HG03378 (cell line): ENCODE data around the gene ZNF444.
"Not testable (repeated sequence)": the region's sequence is repeated elsewhere in the genome, so short reads cannot be mapped to it uniquely, and the experiment has no call there.

Source experiments
- ATAC-seq: cut with Tn5 transposase; IDR thresholded peaks from one replicate; pipeline ENCODE4 v1.9.1; 2021; ENCODE audit warnings: mild to moderate bottlenecking, moderate library complexity; ENCODE audit not compliant: unreplicated experiment

ZNF444 gene

DNA sequence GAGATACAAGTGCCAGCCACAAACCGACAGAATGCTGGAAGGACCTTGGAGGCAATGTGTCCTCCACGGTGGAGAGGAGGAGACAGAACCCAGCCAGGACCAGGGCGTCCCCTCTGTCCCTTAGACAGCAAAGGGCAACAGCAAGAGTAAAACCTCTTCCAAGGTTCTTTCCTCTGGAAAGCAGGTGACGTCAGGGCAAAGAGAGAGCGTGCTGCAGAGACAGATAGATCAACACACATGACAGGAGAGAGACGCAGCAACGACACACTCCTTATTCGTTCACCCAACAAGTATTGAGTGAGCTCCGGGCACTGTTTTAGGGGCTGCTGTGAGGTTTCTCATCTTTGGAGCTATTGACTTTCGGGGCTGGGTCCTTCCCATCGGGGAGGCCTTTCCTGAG lies 33.5 kb downstream of the ZNF444 start:
- ATAC-seq = no peak

DNA sequence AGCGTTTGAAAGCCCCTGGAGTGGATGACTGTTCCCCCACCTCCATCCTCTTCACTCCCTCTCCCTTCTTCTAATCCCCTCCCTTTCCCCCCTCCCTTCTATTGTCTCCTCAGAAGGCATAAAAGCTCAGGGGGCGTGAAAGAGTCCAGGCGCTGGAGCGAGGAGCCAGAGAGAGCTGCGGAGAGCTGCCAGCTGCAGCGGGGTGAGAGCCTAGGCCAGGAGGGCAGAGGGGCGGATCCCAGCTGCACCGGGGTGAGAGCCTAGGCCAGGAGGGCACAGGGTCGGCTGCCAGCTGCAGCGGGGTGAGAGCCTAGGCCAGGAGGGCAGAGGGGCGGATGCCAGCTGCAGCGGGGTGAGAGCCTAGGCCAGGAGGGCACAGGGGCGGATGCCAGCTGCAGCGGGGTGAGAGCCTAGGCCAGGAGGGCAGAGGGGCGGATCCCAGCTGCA lies 34.8 kb downstream of the ZNF444 start, which contains the start of gene GALP:
TSS of gene GALP (plus strand) at position 148 of the 447 bp plus-strand sequence. CDS start 1,101 bp downstream, outside the sequence.
- ATAC-seq = not testable (repeated sequence)

DNA sequence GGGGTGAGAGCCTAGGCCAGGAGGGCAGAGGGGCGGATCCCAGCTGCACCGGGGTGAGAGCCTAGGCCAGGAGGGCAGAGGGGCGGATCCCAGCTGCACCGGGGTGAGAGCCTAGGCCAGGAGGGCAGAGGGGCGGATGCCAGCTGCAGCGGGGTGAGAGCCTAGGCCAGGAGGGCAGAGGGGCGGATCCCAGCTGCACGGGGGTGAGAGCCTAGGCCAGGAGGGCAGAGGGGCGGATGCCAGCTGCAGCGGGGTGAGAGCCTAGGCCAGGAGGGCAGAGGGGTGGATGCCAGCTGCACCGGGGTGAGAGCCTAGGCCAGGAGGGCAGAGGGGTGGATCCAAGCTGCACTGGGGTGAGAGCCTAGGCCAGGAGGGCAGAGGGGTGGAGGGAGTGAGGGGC lies 35.2 kb downstream of the ZNF444 start:
- not testable (repeated sequence) for ATAC-seq

DNA sequence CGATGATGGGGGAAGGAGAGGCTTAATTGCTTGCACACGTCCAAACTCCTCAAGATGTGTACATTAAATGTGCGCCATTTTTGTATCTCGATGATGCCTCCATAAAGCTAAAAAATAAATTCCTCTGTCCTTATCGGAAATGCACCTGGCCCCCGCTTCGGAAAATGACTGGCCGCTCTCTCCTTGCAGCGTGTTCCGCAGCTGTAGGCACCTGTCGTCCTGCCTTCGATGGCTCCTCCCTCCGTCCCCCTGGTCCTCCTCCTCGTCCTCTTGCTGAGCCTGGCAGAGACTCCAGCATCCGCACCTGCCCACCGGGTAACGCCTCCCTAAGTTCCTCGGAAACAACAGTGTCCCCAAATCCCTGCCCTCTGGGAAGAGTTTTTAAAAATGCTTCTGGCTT lies 35.8 kb downstream of the ZNF444 start:
- ATAC-seq = no peak

- no peak for ATAC-seq
Observed at GRCh38 chr19:56177564-56178243, 36.6 kb downstream of the ZNF444 start.

GRCh38 chr19:56189785-56190184 lies 48.7 kb downstream of the ZNF444 start:
- ATAC-seq = no peak

DNA sequence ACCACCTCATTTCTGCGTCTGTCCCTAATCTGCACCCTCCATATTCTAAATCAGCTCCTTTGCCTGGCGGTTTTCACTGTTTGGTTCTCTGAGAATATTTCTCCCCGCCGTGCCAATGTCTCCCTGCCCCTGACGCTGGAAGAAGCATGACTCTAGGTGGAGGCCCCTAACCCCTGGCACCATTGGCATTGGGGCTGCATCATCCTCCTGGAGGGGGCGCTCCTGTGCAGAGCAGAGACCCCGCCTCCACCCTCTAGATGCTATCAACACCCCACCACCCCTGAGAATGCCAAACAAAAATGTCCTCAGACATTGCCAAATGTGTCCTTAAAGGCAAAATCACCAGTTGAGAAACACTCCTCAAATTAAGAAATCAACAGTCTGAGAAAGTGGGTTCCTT lies 50.0 kb downstream of the ZNF444 start:
- no peak for ATAC-seq

DNA sequence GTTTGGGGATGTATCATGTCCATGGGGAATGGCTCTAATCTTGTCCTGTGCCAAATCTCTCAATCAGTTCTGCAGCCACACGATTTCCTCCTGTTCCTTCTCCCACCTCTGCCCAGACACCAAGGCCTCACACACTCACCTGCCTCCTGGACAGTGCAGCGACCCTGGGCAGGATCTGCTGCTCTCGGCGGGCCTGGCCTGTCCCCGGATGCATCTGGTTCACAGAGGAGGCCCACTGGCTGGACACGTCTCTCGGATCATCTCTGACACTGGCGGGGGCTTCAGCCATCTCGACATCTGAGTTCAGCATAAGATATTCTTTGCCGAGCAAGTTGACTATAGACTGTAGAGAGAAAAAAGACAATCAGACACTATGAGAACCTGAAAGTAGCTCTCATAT lies 50.6 kb downstream of the ZNF444 start:
- no peak for ATAC-seq

GRCh38 chr19:56193981-56194640 lies 53.0 kb downstream of the ZNF444 start:
- no peak for ATAC-seq

GRCh38 chr19:56197646-56198045 lies 56.6 kb downstream of the ZNF444 start, which contains the start of gene ZSCAN5B:
Gene ZSCAN5B, minus strand, starts transcription at chr19:56197783. Its CDS starts 4,731 bp downstream, at chr19:56193052.
- not testable (repeated sequence) for ATAC-seq

- ATAC-seq = no peak
Observed at GRCh38 chr19:56199687-56200086, 58.6 kb downstream of the ZNF444 start.

- ATAC-seq = no peak
Observed at GRCh38 chr19:56201973-56202372, 60.9 kb downstream of the ZNF444 start, which contains the start of gene ZSCAN5C. Gene ZSCAN5C, plus strand, starts transcription at chr19:56202273. Its CDS starts 3,641 bp downstream, at chr19:56205914.

DNA sequence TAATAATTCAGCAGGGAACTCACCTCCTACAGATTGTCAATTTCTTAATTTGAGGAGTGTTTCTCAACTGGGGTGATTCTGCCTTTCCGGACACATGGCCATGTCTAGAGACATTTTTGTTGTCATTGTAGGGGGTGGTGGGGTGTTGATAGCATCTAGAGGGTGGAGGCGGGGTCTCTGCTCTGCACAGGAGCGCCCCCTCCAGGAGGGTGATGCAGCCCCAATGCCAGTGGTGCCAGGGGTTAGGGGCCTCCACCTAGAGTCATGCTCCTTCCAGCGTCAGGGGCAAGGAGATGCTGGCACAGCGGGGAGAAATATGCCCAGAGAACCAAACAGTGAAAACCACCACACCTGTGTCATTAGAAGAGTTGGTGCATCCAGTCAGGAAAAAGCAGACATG lies 66.5 kb downstream of the ZNF444 start:
- ATAC-seq = not testable (repeated sequence)

GRCh38 chr19:56209091-56209490 lies 68.0 kb downstream of the ZNF444 start:
- ATAC-seq = no peak

- ATAC-seq = not testable (repeated sequence)
Observed at GRCh38 chr19:56210036-56210435, 68.9 kb downstream of the ZNF444 start.
